Loucy (cell line): ENCODE data around the gene PPWD1.
"Not testable (repeated sequence)": the region's sequence is repeated elsewhere in the genome, so short reads cannot be mapped to it uniquely, and the experiment has no call there.

ENCODE experiments used
- H2AFZ ChIP-seq: fragments of 200-600 bp; sonication (generic); 2 replicates; pipeline ENCODE4 v1.6.0; 2016; ENCODE audit warnings: antibody characterized with exemption, mild to moderate bottlenecking, low read length, moderate library complexity
- H3F3A ChIP-seq: fragments of 200-600 bp; 2 replicates; pipeline ENCODE4 v1.6.0; 2016; ENCODE audit warnings: antibody characterized with exemption, low read depth, mild to moderate bottlenecking
- H3K27me3 ChIP-seq: fragments of 200-600 bp; sonication (generic); 2 replicates; pipeline ENCODE4 v1.6.1; 2014; ENCODE audit warnings: low read length, mild to moderate bottlenecking; ENCODE audit not compliant: insufficient read depth, poor library complexity, severe bottlenecking
- H3K36me3 ChIP-seq: fragments of 200-600 bp; sonication (generic); 2 replicates; pipeline ENCODE4 v1.6.1; 2016; ENCODE audit warnings: low read length; ENCODE audit not compliant: insufficient read depth
- H3K4me1 ChIP-seq: fragments of 200-600 bp; sonication (generic); 2 replicates; pipeline ENCODE4 v1.5.1; 2014; ENCODE audit warnings: low read length, mild to moderate bottlenecking; ENCODE audit not compliant: insufficient read depth, poor library complexity, severe bottlenecking
- H3K4me2 ChIP-seq: fragments of 200-600 bp; sonication (generic); 2 replicates; pipeline ENCODE4 v1.6.0; 2014; ENCODE audit warnings: antibody characterized with exemption, low read length, low read depth, mild to moderate bottlenecking; ENCODE audit not compliant: poor library complexity, severe bottlenecking
- H3K4me3 ChIP-seq: fragments of 200-600 bp; sonication (generic); 2 replicates; pipeline ENCODE4 v1.5.1; 2014; ENCODE audit warnings: low read length, mild to moderate bottlenecking, mixed read lengths; ENCODE audit not compliant: poor library complexity, severe bottlenecking
- H3K79me2 ChIP-seq: fragments of 200-600 bp; sonication (generic); 2 replicates; pipeline ENCODE4 v1.6.1; 2014; ENCODE audit warnings: low read length; ENCODE audit not compliant: insufficient read depth
- H3K9ac ChIP-seq: fragments of 200-600 bp; sonication (generic); 2 replicates; pipeline ENCODE4 v1.6.0; 2014; ENCODE audit warnings: mild to moderate bottlenecking, low read depth, low read length, moderate library complexity; ENCODE audit not compliant: poor library complexity, severe bottlenecking
- H3K9me2 ChIP-seq: fragments of 200-600 bp; sonication (generic); replicated peaks from 2 replicates; pipeline ENCODE4 v1.6.1; 2016; ENCODE audit warnings: low read depth, low read length, mixed read lengths
- H3K9me3 ChIP-seq: fragments of 200-600 bp; sonication (generic); 2 replicates; pipeline ENCODE4 v1.6.1; 2014; ENCODE audit warnings: mild to moderate bottlenecking, antibody characterized with exemption, low read length, low read depth; ENCODE audit not compliant: insufficient read depth
- H4K20me1 ChIP-seq: fragments of 200-600 bp; sonication (generic); 2 replicates; pipeline ENCODE4 v1.6.0; 2014; ENCODE audit warnings: antibody characterized with exemption, low read length, mild to moderate bottlenecking; ENCODE audit not compliant: insufficient read depth, poor library complexity, severe bottlenecking
- EZH2phosphoT487 ChIP-seq: fragments of 200-600 bp; IDR thresholded peaks from 2 replicates; pipeline ENCODE4 v1.6.1; 2018; ENCODE audit warnings: antibody characterized with exemption, mild to moderate bottlenecking, moderate library complexity, borderline replicate concordance
- TF ChIP-seq, protein P1 (sequence below): fragments of 200-600 bp; sonication (generic); conservative IDR thresholded peaks from 2 replicates; pipeline ENCODE4 v1.5.1; 2014; ENCODE audit warnings: mild to moderate bottlenecking, antibody characterized with exemption, low read length

Gene PPWD1

DNA sequence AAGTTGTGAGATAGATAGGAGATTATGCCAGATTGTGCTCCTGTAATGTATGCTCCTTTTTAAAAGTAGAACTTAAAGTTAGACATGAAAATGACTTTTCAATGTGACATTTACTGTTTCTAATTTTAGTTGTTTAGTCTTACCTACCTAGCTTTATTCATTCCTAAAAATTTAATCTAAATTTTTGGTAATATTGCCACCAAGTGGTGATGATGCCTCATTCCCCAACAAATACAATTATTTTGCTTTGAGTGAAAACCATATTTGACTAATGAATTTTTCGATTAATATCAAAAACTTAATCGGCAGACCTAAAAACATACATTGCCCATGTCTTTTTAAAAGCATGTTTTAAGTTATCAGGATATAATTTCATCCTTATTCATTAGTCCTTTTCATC is 25.6 kb downstream of the PPWD1 start:
- Histone ChIP-seq H3K9ac (no peak overlapping the region), H3K4me3 (no peak overlapping the region), H3K9me2 (no peaks in the 10 kb centered on the region), H2AFZ (no peak overlapping the region), H3K4me1 (no peaks in the 10 kb centered on the region), H3K9me3 (no peaks in the 10 kb centered on the region), H3K79me2 (no peaks in the 10 kb centered on the region), H3F3A (no peaks in the 10 kb centered on the region), H3K36me3 (peaks cover 64% of the 10 kb centered on the region), H3K4me2 (no peak overlapping the region), H4K20me1 (no peaks in the 10 kb centered on the region), H3K27me3 (no peaks in the 10 kb centered on the region)
- TF ChIP-seq EZH2phosphoT487, result no peak
- TF ChIP-seq, protein P1, sequence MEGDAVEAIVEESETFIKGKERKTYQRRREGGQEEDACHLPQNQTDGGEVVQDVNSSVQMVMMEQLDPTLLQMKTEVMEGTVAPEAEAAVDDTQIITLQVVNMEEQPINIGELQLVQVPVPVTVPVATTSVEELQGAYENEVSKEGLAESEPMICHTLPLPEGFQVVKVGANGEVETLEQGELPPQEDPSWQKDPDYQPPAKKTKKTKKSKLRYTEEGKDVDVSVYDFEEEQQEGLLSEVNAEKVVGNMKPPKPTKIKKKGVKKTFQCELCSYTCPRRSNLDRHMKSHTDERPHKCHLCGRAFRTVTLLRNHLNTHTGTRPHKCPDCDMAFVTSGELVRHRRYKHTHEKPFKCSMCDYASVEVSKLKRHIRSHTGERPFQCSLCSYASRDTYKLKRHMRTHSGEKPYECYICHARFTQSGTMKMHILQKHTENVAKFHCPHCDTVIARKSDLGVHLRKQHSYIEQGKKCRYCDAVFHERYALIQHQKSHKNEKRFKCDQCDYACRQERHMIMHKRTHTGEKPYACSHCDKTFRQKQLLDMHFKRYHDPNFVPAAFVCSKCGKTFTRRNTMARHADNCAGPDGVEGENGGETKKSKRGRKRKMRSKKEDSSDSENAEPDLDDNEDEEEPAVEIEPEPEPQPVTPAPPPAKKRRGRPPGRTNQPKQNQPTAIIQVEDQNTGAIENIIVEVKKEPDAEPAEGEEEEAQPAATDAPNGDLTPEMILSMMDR, result no peak; the same call in 1 of the 2 replicates

DNA sequence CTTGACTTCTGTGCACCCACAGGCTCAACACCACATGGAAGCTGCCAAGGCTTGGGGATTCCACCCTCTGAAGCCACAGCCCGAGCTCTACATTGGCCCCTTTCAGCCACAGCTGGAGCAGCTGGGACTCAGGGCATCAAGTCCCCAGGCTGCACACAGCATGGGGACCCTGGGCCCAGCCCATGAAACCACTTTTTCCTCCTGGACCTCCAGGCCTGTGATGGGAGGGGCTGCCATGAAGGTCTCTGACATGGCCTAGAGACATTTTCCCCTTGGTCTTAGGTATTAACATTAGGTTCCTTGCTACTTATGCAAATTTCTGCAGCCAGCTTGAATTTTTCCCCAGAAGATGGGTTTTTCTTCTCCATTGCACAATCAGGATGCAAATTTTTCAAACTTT is 38.7 kb downstream of the PPWD1 start:
- not testable (repeated sequence) for H3F3A ChIP-seq, H3K79me2 ChIP-seq, H4K20me1 ChIP-seq, H3K9me3 ChIP-seq, H3K9ac ChIP-seq, H2AFZ ChIP-seq, H3K4me2 ChIP-seq, H3K27me3 ChIP-seq, H3K4me1 ChIP-seq, H3K4me3 ChIP-seq, H3K9me2 ChIP-seq
- H3K36me3 ChIP-seq, result peaks cover 78% of the 10 kb centered on the region

DNA sequence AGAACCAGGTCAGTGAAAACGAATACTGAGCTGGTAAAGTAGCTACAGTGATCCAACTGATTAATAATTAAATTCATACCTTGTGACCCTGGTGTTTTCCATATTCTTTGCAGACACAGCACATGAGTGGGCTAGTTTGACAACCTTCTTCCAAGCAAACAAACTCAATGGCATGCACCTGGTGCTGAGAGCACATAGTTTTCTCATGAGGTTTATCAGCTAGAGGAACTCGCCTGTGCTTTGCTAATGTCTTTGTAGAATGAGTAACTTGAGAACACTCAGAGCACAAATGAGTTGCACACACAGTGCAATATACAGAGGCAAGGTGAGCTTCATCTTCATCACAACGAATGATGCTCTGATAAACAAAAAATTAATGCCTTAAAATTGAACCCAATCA is 48.4 kb downstream of the PPWD1 start:
- Histone ChIP-seq H3K9ac (no peak overlapping the region), H3K27me3 (no peaks in the 10 kb centered on the region), H3F3A (no peaks in the 10 kb centered on the region), H3K4me2 (no peak overlapping the region), H2AFZ (no peak overlapping the region), H3K9me3 (no peaks in the 10 kb centered on the region), H3K9me2 (no peaks in the 10 kb centered on the region), H4K20me1 (no peaks in the 10 kb centered on the region), H3K4me1 (no peaks in the 10 kb centered on the region), H3K4me3 (no peak overlapping the region), H3K36me3 (peaks cover 59% of the 10 kb centered on the region; the same call in 1 of the 2 replicates), H3K79me2 (no peaks in the 10 kb centered on the region)
- TF ChIP-seq, protein P1, result no peak
- no peak for TF ChIP-seq EZH2phosphoT487

DNA sequence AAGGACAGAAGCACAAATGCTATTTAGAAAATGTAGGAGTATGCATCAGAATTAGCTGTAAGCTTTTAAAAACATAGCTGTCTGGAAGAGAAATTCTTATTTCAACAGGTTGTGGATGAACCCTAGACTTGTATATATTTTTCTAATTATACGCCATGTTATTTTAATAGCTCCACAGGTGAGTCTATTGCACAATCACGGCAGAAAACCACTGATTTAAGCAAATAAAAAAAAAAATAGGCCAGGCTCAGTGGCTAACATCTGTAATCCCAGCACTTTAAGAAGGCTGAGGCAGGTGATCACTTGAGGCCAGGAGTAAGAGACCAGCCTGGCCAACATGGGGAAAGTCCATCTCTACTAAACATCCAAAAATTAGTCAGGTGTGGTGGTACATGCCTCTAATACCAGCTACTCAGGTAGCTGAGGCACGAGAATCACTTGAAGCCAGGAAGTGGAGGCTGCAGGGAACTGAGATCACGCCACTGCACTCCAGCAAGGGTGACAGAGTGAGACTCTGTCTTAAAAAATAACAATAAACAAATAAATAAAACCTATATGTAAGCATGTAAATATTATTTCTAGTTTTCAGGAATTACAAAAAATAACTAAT is 49.3 kb downstream of the PPWD1 start:
- H3K9ac ChIP-seq, result no peak overlapping the region
- peaks cover 51% of the 10 kb centered on the region; the same call in 1 of the 2 replicates for H3K36me3 ChIP-seq

More for the DNA sequence above, 49.3 kb downstream of the PPWD1 start:
- Histone ChIP-seq H4K20me1 (no peaks in the 10 kb centered on the region), H2AFZ (no peak overlapping the region), H3K9me2 (no peaks in the 10 kb centered on the region), H3F3A (no peaks in the 10 kb centered on the region), H3K27me3 (no peaks in the 10 kb centered on the region), H3K4me2 (no peak overlapping the region), H3K79me2 (no peaks in the 10 kb centered on the region), H3K4me1 (no peaks in the 10 kb centered on the region), H3K4me3 (no peak overlapping the region), H3K9me3 (no peaks in the 10 kb centered on the region)
- TF ChIP-seq EZH2phosphoT487, result no peak
- TF ChIP-seq, protein P1, result no peak
